ENCODE data around the gene C12orf76.
"Not testable (repeated sequence)": the region's sequence is repeated elsewhere in the genome, so short reads cannot be mapped to it uniquely, and the experiment has no call there.

The C12orf76 gene

GRCh38 chr12:110048242-110049027 is at the start of gene C12orf76:
TSS of gene C12orf76 (minus strand) at chr12:110048522. CDS start at chr12:110048495, 27 bp downstream.
- Histone ChIP-seq H3K9me3 (ENCODE audit: control insufficient read depth in 5 of 5, low read length in 5 of 5) (no peaks in the 10 kb centered on the region), H3K9ac (ENCODE audit: low read length in 5 of 5) (peak within 1 kb of the TSS; percentile 66 to 80 (median 72)), H3K27ac (ENCODE audit: low read depth, low read length) (peak within 1 kb of the TSS; percentile 32), H3K4me3 (ENCODE audit: low read depth in 1 of 5, low read length in 5 of 5) (peak within 1 kb of the TSS; percentile 83 to 97 (median 89)), H3K4me1 (ENCODE audit: control insufficient read depth in 5 of 5, insufficient read depth in 5 of 5, low read length in 5 of 5) (peaks cover 6 to 25% (median 23%) of the 10 kb centered on the region in 5 donors), H3K27me3 (ENCODE audit: control insufficient read depth in 5 of 5, insufficient read depth in 4 of 5, low read length in 5 of 5) (no peaks in the 10 kb centered on the region), H3K36me3 (ENCODE audit: control insufficient read depth in 5 of 5, insufficient read depth in 5 of 5, low read length in 5 of 5) (peaks cover 0 to 4% (median 0%) of the 10 kb centered on the region in 5 donors)

DNA sequence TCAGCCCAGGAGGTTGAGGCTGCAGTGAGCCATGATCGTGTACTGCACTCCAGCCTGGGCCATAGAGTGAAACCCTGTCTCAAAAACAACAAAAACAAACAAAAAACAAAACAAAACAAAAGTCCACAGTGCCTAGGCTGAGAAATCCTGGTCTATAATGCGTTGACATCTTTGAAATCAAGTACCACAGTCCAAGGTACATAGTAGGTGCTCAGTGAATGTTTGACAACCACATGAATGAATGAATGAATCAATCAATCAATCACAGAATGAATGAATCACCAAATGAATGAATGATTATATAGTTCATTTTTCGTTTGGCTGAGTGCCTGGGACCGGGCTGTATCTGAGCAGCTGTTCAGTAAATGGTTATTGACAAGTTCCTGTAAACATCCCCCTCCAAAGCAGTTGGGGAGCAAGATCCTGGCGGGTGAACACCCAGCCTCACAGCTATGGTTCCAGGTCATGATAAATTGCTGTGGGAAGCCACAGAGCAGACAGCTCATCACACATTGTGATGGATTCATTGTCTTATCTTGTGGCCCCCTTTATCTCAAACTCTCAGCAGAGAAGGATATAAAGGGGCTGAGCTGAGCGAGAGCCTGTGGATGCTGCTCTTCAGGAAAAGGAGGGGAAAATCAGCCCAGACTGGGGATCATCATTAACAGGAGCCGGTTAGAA is 45.4 kb upstream of the C12orf76 start:
- Histone ChIP-seq H3K4me3 (ENCODE audit: low read depth in 1 of 5, low read length in 5 of 5) (no peak overlapping the region), H3K9me3 (ENCODE audit: control insufficient read depth in 5 of 5, low read length in 5 of 5) (no peaks in the 10 kb centered on the region), H3K27me3 (ENCODE audit: control insufficient read depth in 5 of 5, insufficient read depth in 4 of 5, low read length in 5 of 5) (peaks cover 0 to 4% (median 0%) of the 10 kb centered on the region in 5 donors), H3K4me1 (ENCODE audit: control insufficient read depth in 5 of 5, insufficient read depth in 5 of 5, low read length in 5 of 5) (no peaks in the 10 kb centered on the region), H3K27ac (ENCODE audit: low read depth, low read length) (no peak overlapping the region), H3K36me3 (ENCODE audit: control insufficient read depth in 5 of 5, insufficient read depth in 5 of 5, low read length in 5 of 5) (no peaks in the 10 kb centered on the region), H3K9ac (ENCODE audit: low read length in 5 of 5) (no peak overlapping the region)

DNA sequence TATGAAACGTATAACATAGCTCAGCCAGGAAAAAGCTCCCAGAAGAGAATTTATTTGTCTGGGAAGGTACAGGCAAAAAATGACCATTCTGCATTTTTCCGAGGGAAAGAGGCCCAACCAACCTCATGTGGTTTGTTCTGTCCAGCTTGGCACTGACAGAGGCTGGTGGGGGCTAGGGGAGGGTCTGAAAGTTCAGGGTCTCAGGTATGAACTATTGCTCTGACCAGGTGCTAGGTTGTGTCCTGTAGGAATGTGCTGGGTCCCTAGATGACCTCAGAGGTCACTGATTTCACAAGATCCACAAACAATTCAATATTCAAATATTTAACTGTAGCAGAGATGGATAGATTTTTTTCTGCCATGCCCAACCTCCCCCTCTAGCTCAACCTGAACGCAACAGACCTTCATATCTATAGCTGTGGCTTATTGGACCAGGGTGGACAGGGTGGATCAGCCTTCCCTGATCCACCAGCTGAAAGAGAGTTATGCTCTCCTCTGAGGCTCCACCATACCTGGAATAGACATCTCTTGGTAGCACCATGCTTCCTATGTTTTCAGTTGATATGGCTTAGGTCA is 42.9 kb upstream of the C12orf76 start:
- H3K9ac ChIP-seq (ENCODE audit: low read length in 5 of 5): no peak overlapping the region
- peaks cover 0 to 5% (median 3%) of the 10 kb centered on the region in 5 donors for H3K27me3 ChIP-seq (ENCODE audit: control insufficient read depth in 5 of 5, insufficient read depth in 4 of 5, low read length in 5 of 5)
- no peaks in the 10 kb centered on the region for H3K36me3 ChIP-seq (ENCODE audit: control insufficient read depth in 5 of 5, insufficient read depth in 5 of 5, low read length in 5 of 5)
- H3K27ac ChIP-seq (ENCODE audit: low read depth, low read length): no peak overlapping the region
- H3K9me3 ChIP-seq (ENCODE audit: control insufficient read depth in 5 of 5, low read length in 5 of 5): no peaks in the 10 kb centered on the region
- H3K4me3 ChIP-seq (ENCODE audit: low read depth in 1 of 5, low read length in 5 of 5): no peak overlapping the region
- peaks cover 0 to 11% (median 0%) of the 10 kb centered on the region in 5 donors for H3K4me1 ChIP-seq (ENCODE audit: control insufficient read depth in 5 of 5, insufficient read depth in 5 of 5, low read length in 5 of 5)

- Histone ChIP-seq H3K36me3 (ENCODE audit: control insufficient read depth in 5 of 5, insufficient read depth in 5 of 5, low read length in 5 of 5) (no peaks in the 10 kb centered on the region), H3K27me3 (ENCODE audit: control insufficient read depth in 5 of 5, insufficient read depth in 4 of 5, low read length in 5 of 5) (peaks cover 0 to 7% (median 3%) of the 10 kb centered on the region in 5 donors), H3K4me3 (ENCODE audit: low read depth in 1 of 5, low read length in 5 of 5) (no peak overlapping the region), H3K27ac (ENCODE audit: low read depth, low read length) (no peak overlapping the region), H3K9ac (ENCODE audit: low read length in 5 of 5) (no peak overlapping the region), H3K4me1 (ENCODE audit: control insufficient read depth in 5 of 5, insufficient read depth in 5 of 5, low read length in 5 of 5) (peaks cover 0 to 12% (median 0%) of the 10 kb centered on the region in 5 donors), H3K9me3 (ENCODE audit: control insufficient read depth in 5 of 5, low read length in 5 of 5) (no peaks in the 10 kb centered on the region)
These were observed 42.2 kb upstream of the C12orf76 start for GRCh38 chr12:110090266-110091135.

DNA sequence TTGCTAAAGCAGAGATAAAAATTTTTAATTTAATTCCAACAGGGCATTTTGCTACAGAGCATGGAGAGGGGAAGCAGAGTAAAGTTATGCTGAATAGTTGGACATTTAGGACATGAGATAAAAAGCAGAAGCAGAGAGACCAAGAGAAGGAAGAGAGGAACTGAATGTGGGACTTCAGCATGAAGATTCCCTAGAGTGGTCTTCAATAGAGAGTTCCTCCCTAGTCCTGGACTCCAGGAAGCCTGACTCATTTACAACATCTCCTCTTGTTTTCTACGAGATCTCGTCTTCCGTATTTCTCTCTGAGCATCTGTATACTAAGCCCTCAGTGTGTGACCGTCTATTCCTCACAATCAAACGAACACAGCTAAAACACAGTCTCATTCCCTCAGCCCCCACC is 40.6 kb upstream of the C12orf76 start:
- Histone ChIP-seq H3K27ac (ENCODE audit: low read depth, low read length) (no peak overlapping the region), H3K4me3 (ENCODE audit: low read depth in 1 of 5, low read length in 5 of 5) (no peak overlapping the region), H3K9me3 (ENCODE audit: control insufficient read depth in 5 of 5, low read length in 5 of 5) (no peaks in the 10 kb centered on the region), H3K36me3 (ENCODE audit: control insufficient read depth in 5 of 5, insufficient read depth in 5 of 5, low read length in 5 of 5) (no peaks in the 10 kb centered on the region), H3K27me3 (ENCODE audit: control insufficient read depth in 5 of 5, insufficient read depth in 4 of 5, low read length in 5 of 5) (peaks cover 0 to 7% (median 3%) of the 10 kb centered on the region in 5 donors), H3K4me1 (ENCODE audit: control insufficient read depth in 5 of 5, insufficient read depth in 5 of 5, low read length in 5 of 5) (peaks cover 0 to 12% (median 0%) of the 10 kb centered on the region in 5 donors), H3K9ac (ENCODE audit: low read length in 5 of 5) (no peak overlapping the region)

DNA sequence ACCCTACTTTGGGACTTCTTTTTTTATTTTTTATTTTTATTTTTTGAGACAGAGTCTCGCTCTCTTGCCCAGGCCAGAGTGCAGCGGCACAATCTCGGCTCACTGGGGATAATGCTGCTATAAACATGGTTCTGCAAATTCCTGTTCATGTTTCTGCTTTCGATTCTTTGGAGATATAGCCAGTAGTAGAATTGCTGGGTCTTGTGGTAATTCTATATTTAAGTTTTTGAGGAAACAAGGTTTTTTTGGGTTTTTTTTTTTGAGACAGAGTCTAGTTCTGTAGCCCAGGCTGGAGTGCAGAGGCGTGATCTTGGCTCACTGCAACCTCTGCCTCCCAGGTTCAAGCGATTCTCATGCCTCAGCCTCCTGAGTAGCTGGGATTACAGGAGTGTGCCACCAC is 39.9 kb upstream of the C12orf76 start:
- H3K4me1 ChIP-seq (ENCODE audit: control insufficient read depth in 5 of 5, insufficient read depth in 5 of 5, low read length in 5 of 5): peaks cover 0 to 12% (median 0%) of the 10 kb centered on the region in 5 donors
- not testable (repeated sequence) for H3K9me3 ChIP-seq (ENCODE audit: control insufficient read depth in 5 of 5, low read length in 5 of 5); H3K27me3 ChIP-seq (ENCODE audit: control insufficient read depth in 5 of 5, insufficient read depth in 4 of 5, low read length in 5 of 5); H3K9ac ChIP-seq (ENCODE audit: low read length in 5 of 5); H3K27ac ChIP-seq (ENCODE audit: low read depth, low read length); H3K4me3 ChIP-seq (ENCODE audit: low read depth in 1 of 5, low read length in 5 of 5); H3K36me3 ChIP-seq (ENCODE audit: control insufficient read depth in 5 of 5, insufficient read depth in 5 of 5, low read length in 5 of 5)

- Histone ChIP-seq H3K9me3 (ENCODE audit: control insufficient read depth in 5 of 5, low read length in 5 of 5) (no peaks in the 10 kb centered on the region), H3K4me3 (ENCODE audit: low read depth in 1 of 5, low read length in 5 of 5) (no peak overlapping the region), H3K9ac (ENCODE audit: low read length in 5 of 5) (no peak overlapping the region), H3K27me3 (ENCODE audit: control insufficient read depth in 5 of 5, insufficient read depth in 4 of 5, low read length in 5 of 5) (peaks cover 0 to 3% (median 3%) of the 10 kb centered on the region in 5 donors), H3K36me3 (ENCODE audit: control insufficient read depth in 5 of 5, insufficient read depth in 5 of 5, low read length in 5 of 5) (no peaks in the 10 kb centered on the region), H3K27ac (ENCODE audit: low read depth, low read length) (no peak overlapping the region), H3K4me1 (ENCODE audit: control insufficient read depth in 5 of 5, insufficient read depth in 5 of 5, low read length in 5 of 5) (peaks cover 0 to 15% (median 2%) of the 10 kb centered on the region in 5 donors)
These were observed 36.1 kb upstream of the C12orf76 start for GRCh38 chr12:110084314-110085015.

DNA sequence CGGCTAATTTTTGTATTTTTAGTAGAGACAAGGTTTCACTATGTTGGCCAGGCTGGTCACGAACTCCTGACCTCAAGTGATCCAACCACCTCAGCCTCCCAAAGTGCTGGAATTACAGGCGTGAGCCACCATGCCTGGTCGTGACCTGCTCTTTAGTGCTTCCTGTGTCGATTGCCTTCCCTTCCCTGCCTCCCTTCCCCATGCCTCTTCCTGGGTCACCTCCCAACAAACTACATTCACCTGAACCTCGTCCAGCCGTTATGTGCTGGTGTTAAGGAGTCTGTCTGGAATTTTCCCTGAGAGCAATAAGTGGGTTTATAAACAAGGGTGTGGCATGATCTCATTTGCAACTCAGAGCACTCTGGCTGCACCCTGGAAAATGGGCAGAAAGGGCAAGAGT is 32.1 kb upstream of the C12orf76 start:
- Histone ChIP-seq H3K9me3 (ENCODE audit: control insufficient read depth in 5 of 5, low read length in 5 of 5) (no peaks in the 10 kb centered on the region), H3K27ac (ENCODE audit: low read depth, low read length) (no peak overlapping the region), H3K4me3 (ENCODE audit: low read depth in 1 of 5, low read length in 5 of 5) (no peak overlapping the region), H3K36me3 (ENCODE audit: control insufficient read depth in 5 of 5, insufficient read depth in 5 of 5, low read length in 5 of 5) (no peaks in the 10 kb centered on the region), H3K4me1 (ENCODE audit: control insufficient read depth in 5 of 5, insufficient read depth in 5 of 5, low read length in 5 of 5) (peaks cover 0 to 8% (median 0%) of the 10 kb centered on the region in 5 donors), H3K27me3 (ENCODE audit: control insufficient read depth in 5 of 5, insufficient read depth in 4 of 5, low read length in 5 of 5) (peaks cover 0 to 3% (median 0%) of the 10 kb centered on the region in 5 donors), H3K9ac (ENCODE audit: low read length in 5 of 5) (no peak overlapping the region)
